GM12878 (cell line): ENCODE measurements around the gene AGAP1. TPM values are rescaled to one million over a fixed set of nuclear protein-coding genes. Genes with fewer than 3 reads are reported as not detected.

Experiments used
- ATAC-seq: fragments of 200-7000 bp; cut with Tn5 transposase; 3 replicates; pipeline ENCODE4 v1.9.1; 2020; ENCODE audit warnings: mild to moderate bottlenecking, moderate library complexity
- BruUV-seq: library from RNA; stranded (reverse); fragments of 400-500 nt; replicated peaks from 2 replicates; lab custom pipeline; 2021; lab: Mats Ljungman, UMichigan
- CTCF ChIA-PET: fragments of 300-600 bp; sonication (Branson Sonifier 250); formaldehyde crosslinking; extraction: SDS; loops from one replicate; lab custom pipeline; 2021; ENCODE audit warnings: inconsistent platforms; lab: Yijun Ruan, JAX
- POLR2A ChIA-PET: fragments of 350-600 bp; formaldehyde crosslinking; extraction: SDS; loops from one replicate; lab custom pipeline; 2021; ENCODE audit warnings: inconsistent platforms; lab: Charles Lee
- RAD21 ChIA-PET: fragments of 300-600 bp; sonication (Branson Sonifier 250); formaldehyde crosslinking; loops from one replicate; lab custom pipeline; 2023; ENCODE audit warnings: antibody characterized with exemption; ENCODE audit not compliant: unreplicated experiment; lab: Charles Lee
- SMC1A ChIA-PET: fragments of 300-600 bp; sonication (Branson Sonifier 250); formaldehyde crosslinking; loops from one replicate; lab custom pipeline; 2023; ENCODE audit not compliant: unreplicated experiment, uncharacterized antibody; lab: Charles Lee
- DNase-seq: peaks from one replicate; pipeline ENCODE4 v3.0.0-alpha.2; 2011; ENCODE audit warnings: low read depth, low spot score
- FAIRE-seq: peaks from 3 replicates; lab custom pipeline; 2011; peaks lifted over from hg19 to GRCh38; lab: Jason Lieb, UNC
- H2AFZ ChIP-seq: 2 replicates; pipeline ENCODE4 v1.6.0; 2011; ENCODE audit warnings: low read depth, low read length, control low read depth; ENCODE audit not compliant: control insufficient read depth
- H3K27ac ChIP-seq: 2 replicates; pipeline ENCODE4 v1.5.1; 2011; ENCODE audit warnings: control low read depth; ENCODE audit not compliant: control insufficient read depth, insufficient read depth
- H3K27me3 ChIP-seq, 2 experiments: replicated peaks in 1 of 2; 2 replicates each; pipeline versions ENCODE4 v1.6.0 to v1.6.1; 2011; ENCODE audit warnings: low read length in 1 of 2; ENCODE audit not compliant: control insufficient read depth in 2 of 2, insufficient read depth in 2 of 2
- H3K36me3 ChIP-seq, 2 experiments: 2 replicates each; pipeline ENCODE4 v1.5.1; 2011; ENCODE audit warnings: low read length in 1 of 2; ENCODE audit not compliant: control insufficient read depth in 2 of 2, insufficient read depth in 2 of 2
- H3K4me1 ChIP-seq: 2 replicates; pipeline ENCODE4 v1.6.1; 2011; ENCODE audit warnings: mild to moderate bottlenecking, low read length, moderate library complexity, mixed read lengths; ENCODE audit not compliant: control insufficient read depth, insufficient read depth
- H3K4me2 ChIP-seq: 2 replicates; pipeline ENCODE4 v1.6.0; 2011; ENCODE audit warnings: control low read depth; ENCODE audit not compliant: control insufficient read depth, insufficient read depth
- H3K4me3 ChIP-seq: fragments of 200-600 bp; sonication (generic); 2 replicates; pipeline ENCODE4 v1.5.1; 2016
- H3K79me2 ChIP-seq: 2 replicates; pipeline ENCODE4 v1.6.0; 2011; ENCODE audit warnings: low read length; ENCODE audit not compliant: control insufficient read depth, insufficient read depth
- H3K9ac ChIP-seq: 2 replicates; pipeline ENCODE4 v1.8.0; 2011; ENCODE audit warnings: low read length, control low read depth, mixed read lengths; ENCODE audit not compliant: control insufficient read depth, insufficient read depth
- H3K9me3 ChIP-seq: replicated peaks from 3 replicates; pipeline ENCODE4 v1.5.1; 2011; ENCODE audit warnings: mild to moderate bottlenecking, low read length; ENCODE audit not compliant: control insufficient read depth, insufficient read depth
- H4K20me1 ChIP-seq: 2 replicates; pipeline ENCODE4 v1.6.0; 2011; ENCODE audit not compliant: control insufficient read depth, insufficient read depth
- BMI1 ChIP-seq: fragments of 450-650 bp; IDR thresholded peaks from 2 replicates; pipeline ENCODE4 v1.6.1; 2016; ENCODE audit warnings: mild to moderate bottlenecking, moderate library complexity, borderline replicate concordance
- CEBPB ChIP-seq, 2 experiments: fragments of 150-350 bp in 1 of 2; IDR thresholded peaks; 2 replicates each; pipeline ENCODE4 v1.6.1; 2012 to 2014; ENCODE audit warnings: low read depth in 2 of 2, low read length in 2 of 2, borderline replicate concordance in 1 of 2, inconsistent platforms in 1 of 2
- ESRRA ChIP-seq: IDR thresholded peaks from 2 replicates; pipeline ENCODE4 v1.6.1; 2012; ENCODE audit warnings: mild to moderate bottlenecking, low read length, improper control_type of control experiment
- FOS ChIP-seq: IDR thresholded peaks from 3 replicates; pipeline ENCODE4 v1.6.1; 2011; ENCODE audit warnings: borderline replicate concordance; ENCODE audit not compliant: insufficient read length; ENCODE audit errors: extremely low read depth
- FOXM1 ChIP-seq: IDR thresholded peaks from 2 replicates; pipeline ENCODE4 v1.6.1; 2012; ENCODE audit warnings: low read depth, mild to moderate bottlenecking, inconsistent platforms, low read length, moderate library complexity
- HDAC2 ChIP-seq: fragments of 200-600 bp; sonication (generic); IDR thresholded peaks from 2 replicates; pipeline ENCODE4 v1.6.1; 2017
- KDM1A ChIP-seq: fragments of 200-600 bp; sonication (generic); IDR thresholded peaks from 2 replicates; pipeline ENCODE4 v1.6.1; 2016; ENCODE audit warnings: borderline replicate concordance
- MTA3 ChIP-seq: IDR thresholded peaks from 2 replicates; pipeline ENCODE4 v1.6.1; 2012; ENCODE audit warnings: low read length, inconsistent platforms, borderline replicate concordance
- NFXL1 ChIP-seq: fragments of 450-650 bp; IDR thresholded peaks from 2 replicates; pipeline ENCODE4 v1.6.1; 2017; ENCODE audit warnings: antibody characterized with exemption, mild to moderate bottlenecking, borderline replicate concordance
- NFYA ChIP-seq: IDR thresholded peaks from 2 replicates; pipeline ENCODE4 v1.6.1; 2011; ENCODE audit warnings: low read depth, mild to moderate bottlenecking, low read length, improper control_type of control experiment, borderline replicate concordance
- NR2F1 ChIP-seq: fragments of 450-650 bp; conservative IDR thresholded peaks from 2 replicates; pipeline ENCODE4 v1.6.1; 2017; ENCODE audit warnings: mild to moderate bottlenecking
- POLR2AphosphoS2 ChIP-seq: IDR thresholded peaks from 2 replicates; pipeline ENCODE4 v1.6.1; 2011; ENCODE audit warnings: low read depth, mild to moderate bottlenecking, low read length, improper control_type of control experiment, moderate library complexity
- TAF1 ChIP-seq: IDR thresholded peaks from 2 replicates; pipeline ENCODE4 v1.6.1; 2011; ENCODE audit warnings: mild to moderate bottlenecking, low read depth, low read length, borderline replicate concordance
- WRNIP1 ChIP-seq: IDR thresholded peaks from 2 replicates; pipeline ENCODE4 v1.6.1; 2011; ENCODE audit warnings: low read depth, low read length, improper control_type of control experiment, borderline replicate concordance
- WGBS: methylation state at CpG from one replicate; pipeline ENCODE4 v1.1.6; 2016; ENCODE audit warnings: low lambda C conversion rate; ENCODE audit not compliant: insufficient replicate concordance, insufficient coverage; ENCODE audit errors: missing lambda C conversion rate; 5-methylcytosine and 5-hydroxymethylcytosine counted together
- in situ Hi-C: fragments of 300-500 bp; cut with MboI; formaldehyde crosslinking; loops from 9 replicates; pipeline ENCODE4 v1.14.3; 2018; ENCODE audit warnings: mixed read lengths
- intact Hi-C: fragments of 100-400 bp; cut with micrococcal nuclease; formaldehyde crosslinking; loops from one replicate; pipeline ENCODE4 v1.14.2; 2022; ENCODE audit not compliant: unreplicated experiment
- polyA plus RNA-seq, 11 experiments: library from polyadenylated mRNA; depleted of rRNA in 4 of 11; unstranded in 6 of 11; stranded (reverse) in 5 of 11; fragments of >200 nt; fragmentation: Nextera tagmentation in 4 of 11; fragmentation: Illumina TruSeq in 1 of 11; extraction: Ambion mirVana in 4 of 11; extraction: Trizol in 1 of 11; gene quantifications; 1 replicate in 1 of 11; 2 replicates in 10 of 11; pipeline versions ENCODE4 v1.2.1 to v1.2.3, GENCODE V29; 2011 to 2016; ENCODE audit warnings: inconsistent platforms in 2 of 11, missing spikeins in 2 of 11, low read depth in 1 of 11
- total RNA-seq, 4 experiments: library from RNA; depleted of rRNA in 3 of 4; stranded (reverse); fragments of >200 nt in 3 of 4; fragmentation: Illumina TruSeq in 1 of 4; extraction: Trizol in 1 of 4; gene quantifications; 2 replicates each; pipeline versions ENCODE4 v1.2.1 to v1.2.3, GENCODE V29; 2013 to 2021
- TF ChIP-seq, protein P1 (sequence below): fragments of 450-650 bp; conservative IDR thresholded peaks from 2 replicates; pipeline ENCODE4 v1.6.1; 2017; ENCODE audit warnings: mild to moderate bottlenecking, moderate library complexity
- TF ChIP-seq, protein P2 (sequence below): IDR thresholded peaks from 2 replicates; pipeline ENCODE4 v1.6.1; 2011; ENCODE audit warnings: borderline replicate concordance, low read depth, mild to moderate bottlenecking, moderate library complexity, mixed read lengths, low read length; ENCODE audit not compliant: insufficient read depth; ENCODE audit errors: extremely low read length
- TF ChIP-seq, protein P3 (sequence below): fragments of 450-650 bp; IDR thresholded peaks from 2 replicates; pipeline ENCODE4 v1.6.1; 2017; ENCODE audit warnings: mild to moderate bottlenecking, moderate library complexity

The AGAP1 gene
- total and polyA plus RNA-seq, 10 of the 15 experiments (the other 5 are each of a cell fraction or from before 2014, with no cell fraction given): 0.05 to 0.15 (median 0.06) TPM; not detected in 7

DNA sequence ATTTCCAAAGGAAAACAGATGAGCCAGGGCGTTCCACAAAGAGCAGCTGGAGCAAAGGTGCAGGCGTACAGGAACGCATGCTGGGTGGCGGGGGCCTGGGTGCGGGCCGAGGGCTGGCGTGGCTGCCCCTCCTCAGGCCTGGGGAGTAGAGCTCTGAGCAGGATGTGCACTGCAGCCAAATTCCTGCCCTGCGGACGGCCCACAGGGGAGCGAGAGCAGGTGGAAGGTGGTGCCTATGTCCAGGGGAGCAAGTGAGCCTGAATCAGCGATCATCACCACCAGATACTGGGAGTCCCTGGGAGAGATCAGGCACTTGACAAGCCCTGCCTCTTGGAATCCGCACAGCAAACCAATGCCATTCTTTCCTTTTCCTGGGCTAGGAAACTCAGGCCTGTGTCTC is 568.1 kb downstream of the AGAP1 start:
- H3K4me2 ChIP-seq: no peak overlapping the region
- no peak overlapping the region for H3K4me3 ChIP-seq
- DNase-seq (no peak), FAIRE-seq (no peak), ATAC-seq (no peak)
- no peaks in the 10 kb centered on the region for H3K79me2 ChIP-seq
- H2AFZ ChIP-seq: no peak overlapping the region
- 26% methylated on average over 12 of the region's 12 CpGs for WGBS
- intact Hi-C loops: no loop called here
- BruUV-seq: no TSS peak
- RAD21 ChIA-PET: no interaction called here
- in situ Hi-C loops: no loop called here
- POLR2A ChIA-PET: no interaction called here
- SMC1A ChIA-PET: no interaction called here
- no peaks in the 10 kb centered on the region for H3K27me3 ChIP-seq
- H3K9ac ChIP-seq: no peak overlapping the region
- no peaks in the 10 kb centered on the region for H3K4me1 ChIP-seq
- CTCF ChIA-PET: no interaction called here
- H3K36me3 ChIP-seq: no peaks in the 10 kb centered on the region
- no peaks in the 10 kb centered on the region for H4K20me1 ChIP-seq
- H3K9me3 ChIP-seq: no peaks in the 10 kb centered on the region; the same call in 2 of the 3 replicates
- H3K27ac ChIP-seq: no peak overlapping the region
- TF ChIP-seq KDM1A (no peak), NFXL1 (no peak), ESRRA (no peak), MTA3 (no peak), HDAC2 (no peak), FOS (no peak), POLR2AphosphoS2 (no peak), CEBPB (IDR thresholded peaks at IDR 0.05; ENCODE audit: borderline replicate concordance in 1 of 2, low read depth in 2 of 2, low read length in 2 of 2) (no peak), NR2F1 (no peak), BMI1 (no peak), FOXM1 (no peak), TAF1 (no peak), WRNIP1 (no peak), NFYA (no peak)
- TF ChIP-seq, protein P1, sequence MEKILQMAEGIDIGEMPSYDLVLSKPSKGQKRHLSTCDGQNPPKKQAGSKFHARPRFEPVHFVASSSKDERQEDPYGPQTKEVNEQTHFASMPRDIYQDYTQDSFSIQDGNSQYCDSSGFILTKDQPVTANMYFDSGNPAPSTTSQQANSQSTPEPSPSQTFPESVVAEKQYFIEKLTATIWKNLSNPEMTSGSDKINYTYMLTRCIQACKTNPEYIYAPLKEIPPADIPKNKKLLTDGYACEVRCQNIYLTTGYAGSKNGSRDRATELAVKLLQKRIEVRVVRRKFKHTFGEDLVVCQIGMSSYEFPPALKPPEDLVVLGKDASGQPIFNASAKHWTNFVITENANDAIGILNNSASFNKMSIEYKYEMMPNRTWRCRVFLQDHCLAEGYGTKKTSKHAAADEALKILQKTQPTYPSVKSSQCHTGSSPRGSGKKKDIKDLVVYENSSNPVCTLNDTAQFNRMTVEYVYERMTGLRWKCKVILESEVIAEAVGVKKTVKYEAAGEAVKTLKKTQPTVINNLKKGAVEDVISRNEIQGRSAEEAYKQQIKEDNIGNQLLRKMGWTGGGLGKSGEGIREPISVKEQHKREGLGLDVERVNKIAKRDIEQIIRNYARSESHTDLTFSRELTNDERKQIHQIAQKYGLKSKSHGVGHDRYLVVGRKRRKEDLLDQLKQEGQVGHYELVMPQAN: no peak
- TF ChIP-seq, protein P2, sequence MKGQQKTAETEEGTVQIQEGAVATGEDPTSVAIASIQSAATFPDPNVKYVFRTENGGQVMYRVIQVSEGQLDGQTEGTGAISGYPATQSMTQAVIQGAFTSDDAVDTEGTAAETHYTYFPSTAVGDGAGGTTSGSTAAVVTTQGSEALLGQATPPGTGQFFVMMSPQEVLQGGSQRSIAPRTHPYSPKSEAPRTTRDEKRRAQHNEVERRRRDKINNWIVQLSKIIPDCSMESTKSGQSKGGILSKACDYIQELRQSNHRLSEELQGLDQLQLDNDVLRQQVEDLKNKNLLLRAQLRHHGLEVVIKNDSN: no peak
- TF ChIP-seq, protein P3, sequence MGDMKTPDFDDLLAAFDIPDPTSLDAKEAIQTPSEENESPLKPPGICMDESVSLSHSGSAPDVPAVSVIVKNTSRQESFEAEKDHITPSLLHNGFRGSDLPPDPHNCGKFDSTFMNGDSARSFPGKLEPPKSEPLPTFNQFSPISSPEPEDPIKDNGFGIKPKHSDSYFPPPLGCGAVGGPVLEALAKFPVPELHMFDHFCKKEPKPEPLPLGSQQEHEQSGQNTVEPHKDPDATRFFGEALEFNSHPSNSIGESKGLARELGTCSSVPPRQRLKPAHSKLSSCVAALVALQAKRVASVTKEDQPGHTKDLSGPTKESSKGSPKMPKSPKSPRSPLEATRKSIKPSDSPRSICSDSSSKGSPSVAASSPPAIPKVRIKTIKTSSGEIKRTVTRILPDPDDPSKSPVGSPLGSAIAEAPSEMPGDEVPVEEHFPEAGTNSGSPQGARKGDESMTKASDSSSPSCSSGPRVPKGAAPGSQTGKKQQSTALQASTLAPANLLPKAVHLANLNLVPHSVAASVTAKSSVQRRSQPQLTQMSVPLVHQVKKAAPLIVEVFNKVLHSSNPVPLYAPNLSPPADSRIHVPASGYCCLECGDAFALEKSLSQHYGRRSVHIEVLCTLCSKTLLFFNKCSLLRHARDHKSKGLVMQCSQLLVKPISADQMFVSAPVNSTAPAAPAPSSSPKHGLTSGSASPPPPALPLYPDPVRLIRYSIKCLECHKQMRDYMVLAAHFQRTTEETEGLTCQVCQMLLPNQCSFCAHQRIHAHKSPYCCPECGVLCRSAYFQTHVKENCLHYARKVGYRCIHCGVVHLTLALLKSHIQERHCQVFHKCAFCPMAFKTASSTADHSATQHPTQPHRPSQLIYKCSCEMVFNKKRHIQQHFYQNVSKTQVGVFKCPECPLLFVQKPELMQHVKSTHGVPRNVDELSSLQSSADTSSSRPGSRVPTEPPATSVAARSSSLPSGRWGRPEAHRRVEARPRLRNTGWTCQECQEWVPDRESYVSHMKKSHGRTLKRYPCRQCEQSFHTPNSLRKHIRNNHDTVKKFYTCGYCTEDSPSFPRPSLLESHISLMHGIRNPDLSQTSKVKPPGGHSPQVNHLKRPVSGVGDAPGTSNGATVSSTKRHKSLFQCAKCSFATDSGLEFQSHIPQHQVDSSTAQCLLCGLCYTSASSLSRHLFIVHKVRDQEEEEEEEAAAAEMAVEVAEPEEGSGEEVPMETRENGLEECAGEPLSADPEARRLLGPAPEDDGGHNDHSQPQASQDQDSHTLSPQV: no peak
